SW 1271 (cell line): ENCODE measurements around the gene OBP2B.
"Not testable (repeated sequence)": the region's sequence is repeated elsewhere in the genome, so short reads cannot be mapped to it uniquely, and the experiment has no call there.

ENCODE experiments used
- DNase-seq, 2 experiments: peaks; one replicate each; lab custom pipeline; 2025; lab: John Stamatoyannopoulos, UW

OBP2B gene

DNA sequence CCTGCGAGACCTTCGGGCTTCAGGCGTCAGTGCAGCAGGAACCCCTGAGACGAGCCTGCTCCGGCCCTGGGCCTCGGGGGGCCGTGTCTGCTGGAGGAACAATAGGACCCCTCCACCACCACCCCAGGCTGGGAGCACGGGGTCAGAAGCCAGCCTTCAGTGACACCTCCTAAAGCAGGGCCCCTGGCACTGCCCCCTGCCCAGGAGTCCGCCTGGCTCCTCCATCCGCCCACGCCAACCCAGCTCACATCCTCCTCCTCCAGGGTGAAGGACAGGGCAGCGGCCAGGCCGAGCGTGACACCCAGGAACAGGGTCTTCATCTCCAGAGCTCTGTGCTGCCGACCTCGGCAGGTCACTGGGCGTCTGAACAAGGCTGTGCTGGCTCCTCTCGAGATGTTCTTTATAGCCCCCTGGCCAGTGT is at the start of gene OBP2B:
Gene OBP2B (minus strand): TSS at position 371 of the 421 bp plus-strand sequence. CDS start 51 bp downstream, at position 320.
- DNase-seq: not testable (repeated sequence)

GRCh38 chr9:133258061-133259015 is 49.3 kb upstream of the OBP2B start:
- DNase-seq: no peak

- DNase-seq: no peak
Measured at GRCh38 chr9:133257465-133257956, 48.5 kb upstream of the OBP2B start.

- DNase-seq: no peak
Measured at GRCh38 chr9:133256686-133257091, 47.6 kb upstream of the OBP2B start.

GRCh38 chr9:133256136-133256461 is 47.0 kb upstream of the OBP2B start:
- no peak for DNase-seq

DNA sequence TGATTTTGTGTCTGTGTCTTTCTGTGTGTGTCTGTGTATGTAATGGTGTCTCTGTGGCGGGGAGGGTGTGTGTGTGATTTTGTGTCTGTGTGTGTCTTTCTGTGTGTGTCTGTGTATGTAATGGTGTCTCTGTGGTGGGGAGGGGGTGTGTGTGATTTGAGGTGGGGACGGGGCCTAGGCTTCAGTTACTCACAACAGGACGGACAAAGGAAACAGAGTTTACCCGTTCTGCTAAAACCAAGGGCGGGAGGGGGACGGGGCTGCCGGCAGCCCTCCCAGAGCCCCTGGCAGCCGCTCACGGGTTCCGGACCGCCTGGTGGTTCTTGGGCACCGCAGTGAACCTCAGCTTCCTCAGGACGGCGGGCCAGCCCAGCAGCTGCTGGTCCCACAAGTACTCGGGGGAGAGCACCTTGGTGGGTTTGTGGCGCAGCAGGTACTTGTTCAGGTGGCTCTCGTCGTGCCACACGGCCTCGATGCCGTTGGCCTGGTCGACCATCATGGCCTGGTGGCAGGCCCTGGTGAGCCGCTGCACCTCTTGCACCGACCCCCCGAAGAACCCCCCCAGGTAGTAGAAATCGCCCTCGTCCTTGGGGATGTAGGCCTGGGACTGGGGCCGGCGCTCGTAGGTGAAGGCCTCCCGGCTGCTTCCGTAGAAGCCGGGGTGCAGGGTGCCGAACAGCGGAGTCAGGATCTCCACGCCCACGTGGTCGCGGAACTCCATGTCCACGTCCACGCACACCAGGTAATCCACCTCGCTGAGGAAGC is 46.5 kb upstream of the OBP2B start:
- DNase-seq: no peak

GRCh38 chr9:133254471-133254870 is 45.4 kb upstream of the OBP2B start:
- no peak for DNase-seq

DNA sequence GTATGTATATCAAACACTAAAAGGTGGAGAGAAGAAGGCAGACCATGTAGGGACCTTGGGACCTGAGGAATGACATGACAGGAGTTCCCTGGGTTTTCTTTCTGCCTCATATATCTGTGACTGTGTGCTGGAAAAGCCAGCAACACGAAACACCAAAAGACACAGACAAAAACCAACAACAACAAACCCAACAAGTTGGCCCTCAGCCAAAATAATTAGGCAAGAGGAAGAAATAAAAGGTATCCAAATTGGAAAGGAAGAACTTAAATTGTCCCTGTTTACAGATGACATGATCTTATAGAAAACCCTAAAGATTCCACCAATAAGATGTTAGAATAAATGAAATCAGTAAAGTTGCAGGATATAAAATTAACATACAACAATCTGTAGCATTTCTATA is 44.2 kb upstream of the OBP2B start:
- DNase-seq: no peak

DNA sequence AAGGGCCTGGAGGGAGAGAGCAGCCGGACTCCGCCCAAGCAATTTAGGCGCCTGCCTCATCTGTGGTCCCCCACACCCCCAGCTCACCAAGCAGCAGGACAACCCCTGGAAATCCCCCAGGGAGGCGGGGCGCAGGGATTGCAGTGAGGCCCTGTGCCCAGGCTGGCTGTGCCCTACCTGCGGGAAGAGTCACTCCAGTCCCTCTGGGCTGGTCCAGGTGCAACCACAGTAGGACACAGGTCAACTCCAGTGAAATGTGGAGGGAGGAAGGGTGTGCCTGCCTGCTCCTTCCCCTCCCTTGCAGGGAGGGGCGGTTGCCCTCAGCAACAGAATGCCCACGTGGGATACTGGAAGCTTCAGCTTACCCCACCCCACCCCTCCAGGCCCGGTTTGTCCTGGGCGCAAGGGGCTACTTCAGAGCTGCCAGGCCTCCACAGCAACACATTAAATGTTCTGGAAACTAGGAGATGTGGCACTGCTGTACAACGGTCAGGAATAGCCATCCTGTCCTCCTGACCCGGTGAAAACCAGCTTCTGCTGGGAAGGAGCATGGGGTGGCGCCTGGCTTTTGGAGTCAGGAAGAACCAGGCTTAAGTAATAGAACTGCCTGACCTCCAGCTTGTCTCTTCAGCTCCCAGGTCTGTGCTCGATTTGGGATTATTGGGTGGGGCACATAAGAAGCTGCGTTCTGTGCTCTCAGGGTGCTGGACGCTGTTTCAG is 43.4 kb upstream of the OBP2B start:
- no peak for DNase-seq

DNA sequence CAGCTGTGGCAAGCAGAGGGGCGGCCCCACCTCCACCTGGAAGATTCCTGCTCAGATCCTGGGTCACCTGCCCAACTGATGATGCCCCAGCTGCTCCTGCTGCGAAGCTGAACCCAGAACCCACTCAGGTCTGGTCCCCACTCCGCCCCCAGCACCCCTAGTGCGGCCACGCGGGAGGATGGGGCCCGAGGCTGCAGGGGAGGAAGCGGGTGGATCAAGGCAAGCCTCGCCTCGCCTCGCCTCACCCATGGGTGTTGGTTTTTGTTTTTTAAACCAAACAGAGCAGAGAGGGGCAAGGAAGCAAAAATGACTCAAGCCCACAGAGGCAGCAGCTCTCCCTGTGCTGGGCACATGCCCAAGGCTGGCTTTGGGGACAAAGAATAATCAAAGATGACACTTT is 42.7 kb upstream of the OBP2B start:
- no peak for DNase-seq

GRCh38 chr9:133251221-133251620 is 42.2 kb upstream of the OBP2B start:
- not testable (repeated sequence) for DNase-seq

DNA sequence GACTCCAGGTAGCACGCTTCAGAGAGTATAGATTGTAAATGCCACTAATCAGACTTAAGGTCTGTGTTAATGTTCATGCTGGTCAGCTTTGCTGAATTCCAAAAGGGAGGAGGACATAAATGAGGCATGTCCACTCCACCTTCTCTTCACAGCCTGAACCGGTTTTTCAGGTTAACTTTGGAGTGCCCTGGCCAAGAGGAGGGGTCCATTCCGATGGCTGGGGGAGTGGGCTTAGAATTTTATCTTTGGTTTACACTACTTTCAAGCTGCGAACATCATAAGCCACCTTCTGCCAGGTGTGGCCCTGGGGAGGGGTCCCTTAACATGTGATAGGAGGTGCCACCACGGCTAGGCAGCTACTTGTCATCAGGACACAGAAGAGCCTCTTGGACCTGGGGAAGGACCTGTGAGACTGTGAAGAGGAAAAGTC is 41.7 kb upstream of the OBP2B start:
- DNase-seq: no peak

DNA sequence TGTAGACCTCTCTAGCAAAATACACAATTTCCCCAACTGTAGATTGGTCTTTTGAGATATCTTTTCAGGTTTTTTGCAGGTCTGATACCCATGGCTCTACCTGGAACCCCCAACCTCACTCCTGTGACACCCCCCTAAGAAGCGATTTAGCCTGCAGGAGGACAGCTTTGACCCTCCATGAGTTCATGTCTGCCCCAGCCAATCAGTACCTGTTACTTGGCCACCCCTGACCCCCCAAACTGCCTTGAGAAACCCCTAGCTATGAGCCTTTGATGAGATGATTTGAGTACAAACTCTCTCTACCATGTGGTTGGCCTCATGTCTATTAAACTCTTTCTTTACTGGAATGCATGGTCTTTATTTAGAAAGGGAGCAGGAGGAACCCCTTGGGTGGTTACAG is 40.3 kb upstream of the OBP2B start:
- DNase-seq: no peak

DNA sequence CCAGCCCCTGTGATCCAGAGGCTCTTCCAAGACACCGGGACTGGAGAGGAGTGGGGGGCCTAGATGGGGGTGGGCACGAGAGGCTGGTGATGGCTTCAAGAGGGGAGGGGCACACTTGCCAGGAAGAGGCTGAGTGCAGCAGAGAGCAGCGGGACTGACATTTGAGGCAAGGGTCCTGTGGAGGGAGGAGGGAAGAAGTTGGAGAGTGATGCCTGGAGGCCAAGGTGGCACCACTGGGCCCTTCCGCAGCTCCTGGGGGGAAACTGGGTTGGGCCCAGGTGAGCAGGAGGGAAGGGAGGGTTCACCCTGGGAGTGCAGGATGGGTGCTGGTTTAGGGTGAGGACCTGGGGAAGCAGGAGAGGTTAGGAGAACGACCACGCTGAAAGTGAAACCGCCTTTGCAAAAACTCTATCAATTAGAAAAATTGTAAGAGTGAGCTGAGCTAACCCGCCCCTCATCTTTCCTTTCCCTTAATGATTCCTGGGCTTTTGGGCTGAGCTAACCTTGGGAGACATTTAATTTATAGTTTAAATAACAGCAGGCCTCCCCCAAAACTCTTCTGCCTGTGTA is 39.8 kb upstream of the OBP2B start:
- DNase-seq: no peak

DNA sequence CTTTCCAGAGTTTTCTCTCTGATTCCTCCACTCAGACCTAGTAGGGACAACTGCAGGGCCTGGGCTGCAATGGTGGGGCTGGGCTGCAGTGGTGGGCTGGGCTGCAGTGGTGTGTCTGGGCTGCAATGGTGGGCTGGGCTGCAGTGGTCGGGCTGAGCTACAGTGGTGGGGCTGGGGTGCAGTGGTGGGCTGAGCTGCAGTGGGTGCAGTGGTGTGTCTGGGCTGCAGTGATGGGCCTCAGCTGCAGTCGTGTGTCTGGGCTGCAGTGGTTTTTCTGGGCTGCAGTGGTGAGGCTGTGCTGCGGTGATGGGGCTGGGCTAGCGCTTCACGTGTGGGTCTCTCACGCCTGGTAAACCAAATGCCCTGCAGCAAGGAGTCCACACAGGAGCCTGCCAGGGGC is 38.6 kb upstream of the OBP2B start:
- DNase-seq: no peak

DNA sequence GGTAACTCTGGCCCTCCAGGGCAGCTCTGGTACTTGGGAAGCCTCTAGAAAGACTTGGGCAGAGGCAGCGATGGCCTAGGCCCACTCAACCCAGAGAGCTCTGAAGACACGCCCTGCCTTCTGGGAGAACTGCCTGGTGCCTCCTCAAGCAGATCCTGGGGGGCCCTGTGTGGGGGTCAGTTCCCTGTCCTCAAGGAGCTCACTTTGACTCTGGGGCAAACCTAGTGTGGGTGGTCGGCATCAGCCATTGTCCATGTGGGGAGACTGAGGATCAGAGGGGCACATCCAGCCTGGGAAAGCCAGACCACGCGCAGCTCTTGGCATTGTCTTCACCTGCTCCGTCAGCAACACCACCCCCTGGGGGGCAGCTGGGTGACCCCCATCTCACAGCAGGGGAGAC is 37.9 kb upstream of the OBP2B start:
- DNase-seq: no peak

- DNase-seq: no peak
Measured at GRCh38 chr9:133246562-133246961, 37.5 kb upstream of the OBP2B start.

DNA sequence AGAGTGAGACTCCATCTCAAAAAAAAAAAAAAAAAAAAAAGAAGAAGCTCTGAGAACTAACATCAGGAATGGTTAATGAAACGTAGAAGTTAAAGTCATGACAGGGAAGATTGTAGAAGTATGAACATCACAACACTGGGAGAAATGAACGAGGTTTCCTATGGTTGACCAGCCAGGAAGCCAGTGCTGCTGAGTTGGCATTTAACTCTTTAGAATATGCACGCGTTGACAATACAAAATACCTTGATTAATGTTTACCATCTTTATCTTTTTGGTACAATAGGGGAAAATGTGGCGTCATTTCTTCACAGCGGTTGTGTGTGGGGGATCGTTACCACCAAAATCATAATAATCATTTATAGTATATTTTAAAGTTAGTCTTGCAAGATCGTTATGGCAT is 33.9 kb upstream of the OBP2B start:
- no peak for DNase-seq

GRCh38 chr9:133242241-133242640 is 33.2 kb upstream of the OBP2B start:
- DNase-seq: no peak

- DNase-seq: no peak
Measured at GRCh38 chr9:133239533-133240090, 30.6 kb upstream of the OBP2B start.

- DNase-seq: peak in 1 of 2 experiments; percentile 46
Measured at GRCh38 chr9:133238851-133239532, 29.9 kb upstream of the OBP2B start.
